GM19239 (cell line): Measurements from ENCODE around the gene APBA1.
A peak's percentile ranks its signal among the peaks of the same experiment; 100 is the strongest.

Experiments
- DNase-seq: peaks from one replicate; pipeline ENCODE4 v3.0.0; 2011; ENCODE audit warnings: low spot score; ENCODE audit not compliant: insufficient read length
- FAIRE-seq: peaks from 2 replicates; lab custom pipeline; 2011; peaks lifted over from hg19 to GRCh38; lab: Jason Lieb, UNC

The APBA1 gene

GRCh38 chr9:69671879-69672595, at the start of gene APBA1:
Gene APBA1, minus strand, starts transcription at chr9:69672371.
- no peak for FAIRE-seq
- DNase-seq: peak; percentile 14

- DNase-seq (no peak), FAIRE-seq (no peak)
These were observed 47.8 kb upstream of the APBA1 start for GRCh38 chr9:69719983-69720382.

GRCh38 chr9:69719367-69719766, 47.2 kb upstream of the APBA1 start:
- no peak for FAIRE-seq

DNA sequence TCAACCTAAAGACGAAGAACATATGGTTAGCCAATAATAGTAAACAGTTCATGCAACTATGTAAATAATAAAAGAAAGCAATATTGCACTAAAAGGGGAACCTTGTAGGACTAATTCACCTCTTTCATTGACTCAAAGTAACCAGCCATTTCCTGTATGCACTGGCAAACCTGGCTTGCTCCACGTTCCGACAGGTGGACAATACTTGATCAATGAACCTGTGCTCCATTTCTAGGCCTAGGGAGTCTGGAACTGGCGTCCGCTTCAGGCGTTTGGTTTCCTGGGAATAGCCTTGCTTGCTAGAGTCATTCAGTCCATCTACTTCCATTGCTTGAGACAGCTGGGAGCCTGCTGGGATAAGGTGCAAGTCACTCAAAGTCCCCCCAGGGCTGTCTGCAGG, 46.0 kb upstream of the APBA1 start:
- DNase-seq: no peak
- FAIRE-seq: no peak

More at GRCh38 chr9:69719367-69719766, 47.2 kb upstream of the APBA1 start:
- no peak for DNase-seq

DNA sequence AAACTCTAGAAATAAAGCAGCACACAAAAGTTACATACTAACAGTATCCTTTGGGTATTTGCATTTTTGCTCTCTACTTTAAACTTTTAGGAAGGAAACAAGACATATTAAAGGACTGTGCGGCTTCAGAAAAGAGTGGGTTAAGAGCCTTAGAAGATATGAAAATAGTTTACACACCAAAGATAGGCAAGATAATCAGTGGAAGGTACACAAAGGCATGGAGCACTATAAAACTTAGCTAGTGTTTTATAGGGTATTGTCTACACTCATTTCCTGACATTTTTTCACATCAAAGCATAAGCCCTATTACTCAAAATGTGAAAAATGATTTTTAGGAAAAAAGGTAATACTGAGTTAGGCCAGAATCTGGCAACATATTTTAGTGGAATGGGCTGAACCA, 43.7 kb upstream of the APBA1 start:
- FAIRE-seq (no peak), DNase-seq (no peak)

- FAIRE-seq: no peak
These were observed 42.9 kb upstream of the APBA1 start for GRCh38 chr9:69715096-69715495.

DNA sequence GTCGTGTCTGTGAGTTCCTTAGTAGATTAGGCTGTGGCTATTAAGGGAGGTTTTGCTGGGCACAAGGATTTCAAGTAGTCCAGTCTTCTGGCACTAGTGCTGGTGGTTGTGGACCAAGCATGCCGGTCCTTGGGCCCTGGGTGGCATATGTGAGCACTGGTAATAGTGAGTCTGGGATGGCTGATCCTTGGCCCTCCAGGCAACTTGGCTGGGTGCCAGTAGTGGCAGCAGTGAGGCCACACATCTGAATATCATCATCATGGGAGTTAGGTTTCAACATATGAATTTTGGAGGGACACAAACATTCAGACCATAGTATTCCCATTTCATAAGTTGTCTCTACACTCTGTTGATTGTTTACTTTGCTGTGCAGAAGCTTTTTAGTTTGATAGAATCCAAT, 25.3 kb upstream of the APBA1 start:
- DNase-seq (no peak), FAIRE-seq (no peak)

More at GRCh38 chr9:69715096-69715495, 42.9 kb upstream of the APBA1 start:
- DNase-seq: no peak

GRCh38 chr9:69696802-69697201, 24.6 kb upstream of the APBA1 start:
- FAIRE-seq (no peak), DNase-seq (no peak)

GRCh38 chr9:69689991-69690538, 17.9 kb upstream of the APBA1 start:
- DNase-seq (no peak), FAIRE-seq (no peak)

- DNase-seq (no peak), FAIRE-seq (no peak)
These were observed 11.8 kb upstream of the APBA1 start for GRCh38 chr9:69683927-69684326.

GRCh38 chr9:69678843-69679538, 6.8 kb upstream of the APBA1 start:
- no peak for FAIRE-seq

GRCh38 chr9:69677931-69678330, 5.8 kb upstream of the APBA1 start:
- FAIRE-seq: no peak
- no peak for DNase-seq

More at GRCh38 chr9:69678843-69679538, 6.8 kb upstream of the APBA1 start:
- no peak for DNase-seq

GRCh38 chr9:69675563-69675962, 3.4 kb upstream of the APBA1 start:
- no peak for DNase-seq
- FAIRE-seq: no peak

- FAIRE-seq (no peak), DNase-seq (no peak)
These were observed 2.7 kb upstream of the APBA1 start for GRCh38 chr9:69674716-69675438.

GRCh38 chr9:69674112-69674685, 2.0 kb upstream of the APBA1 start:
- FAIRE-seq (no peak), DNase-seq (no peak)

- no peak for FAIRE-seq
These were observed 1.1 kb upstream of the APBA1 start for GRCh38 chr9:69673311-69673640.

GRCh38 chr9:69672596-69673310, 582 bp upstream of the APBA1 start:
- peak; percentile 79 for DNase-seq
- FAIRE-seq: peak; percentile 85

More at GRCh38 chr9:69673311-69673640, 1.1 kb upstream of the APBA1 start:
- DNase-seq: no peak

DNA sequence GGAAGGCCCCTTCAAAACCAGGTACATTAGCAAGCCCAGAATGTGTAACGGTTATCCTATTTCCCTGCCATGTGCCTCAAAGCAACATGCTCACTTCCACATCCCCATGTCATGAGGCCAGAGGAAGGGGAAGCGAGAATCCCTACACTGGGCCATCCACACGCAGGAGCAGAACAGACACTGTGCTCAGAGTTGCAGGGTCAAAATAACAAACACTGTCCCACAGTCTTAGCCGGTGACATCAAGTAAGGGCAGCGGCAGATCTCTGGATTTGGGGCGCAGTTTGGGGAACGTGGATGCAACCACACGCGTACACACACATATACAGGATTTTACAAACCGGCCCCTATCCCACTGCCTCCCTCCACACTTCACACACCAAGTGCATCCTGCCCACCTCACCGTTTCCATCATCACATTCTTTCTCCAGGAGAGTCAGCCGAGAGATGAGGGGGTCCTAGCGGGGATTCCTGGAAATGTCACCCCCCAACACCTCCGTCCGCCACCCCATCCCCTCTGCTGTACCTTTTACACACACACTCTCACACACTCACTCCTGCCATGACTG, 776 bp downstream of the APBA1 start:
- FAIRE-seq (no peak), DNase-seq (no peak)

GRCh38 chr9:69667306-69667705, 4.9 kb downstream of the APBA1 start:
- no peak for DNase-seq
- FAIRE-seq: no peak

GRCh38 chr9:69660304-69660703, 11.9 kb downstream of the APBA1 start:
- no peak for DNase-seq
- no peak for FAIRE-seq
